ENCODE measurements around the gene SBDS.
"Not testable (repeated sequence)": the region's sequence is repeated elsewhere in the genome, so short reads cannot be mapped to it uniquely, and the experiment has no call there.

The SBDS gene

GRCh38 chr7:66996444-66997191 is 1.2 kb upstream of the SBDS start, which contains the start of gene TYW1:
Gene TYW1 (plus strand): TSS chr7:66996833. CDS start chr7:66996979, 146 bp downstream.
- DNase-seq (ENCODE audit: low read depth in 2 of 2), result peak; percentile 96 to 97

DNA sequence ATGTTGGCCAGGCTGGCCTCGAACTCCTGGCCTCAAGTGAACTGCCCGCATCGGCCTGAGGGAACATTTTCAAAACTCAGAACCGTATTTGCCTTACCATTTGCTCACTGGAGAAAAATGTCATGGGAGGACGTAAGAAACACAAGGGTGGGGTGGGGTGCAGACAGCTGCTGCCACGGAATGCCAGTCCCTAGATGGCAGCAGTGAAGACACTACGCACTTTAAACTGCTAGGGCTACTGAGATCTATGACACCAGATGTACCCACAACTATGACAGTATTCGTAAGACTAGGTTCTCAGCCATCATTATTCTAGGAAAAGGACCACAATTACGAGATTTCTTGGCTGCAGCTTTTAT is 716 bp downstream of the SBDS start:
- peak; percentile 8 to 15 for DNase-seq (ENCODE audit: low read depth in 2 of 2)

- DNase-seq (ENCODE audit: low read depth in 2 of 2), result not testable (repeated sequence)
Measured at GRCh38 chr7:66994051-66994450, 1.3 kb downstream of the SBDS start.

- not testable (repeated sequence) for DNase-seq (ENCODE audit: low read depth in 2 of 2)
Measured at GRCh38 chr7:66989552-66989951, 5.8 kb downstream of the SBDS start.

GRCh38 chr7:66980336-66980735 is 15.1 kb downstream of the SBDS start:
- DNase-seq (ENCODE audit: low read depth in 2 of 2), result not testable (repeated sequence)

GRCh38 chr7:66979013-66979412 is 16.4 kb downstream of the SBDS start:
- DNase-seq (ENCODE audit: low read depth in 2 of 2), result not testable (repeated sequence)

DNA sequence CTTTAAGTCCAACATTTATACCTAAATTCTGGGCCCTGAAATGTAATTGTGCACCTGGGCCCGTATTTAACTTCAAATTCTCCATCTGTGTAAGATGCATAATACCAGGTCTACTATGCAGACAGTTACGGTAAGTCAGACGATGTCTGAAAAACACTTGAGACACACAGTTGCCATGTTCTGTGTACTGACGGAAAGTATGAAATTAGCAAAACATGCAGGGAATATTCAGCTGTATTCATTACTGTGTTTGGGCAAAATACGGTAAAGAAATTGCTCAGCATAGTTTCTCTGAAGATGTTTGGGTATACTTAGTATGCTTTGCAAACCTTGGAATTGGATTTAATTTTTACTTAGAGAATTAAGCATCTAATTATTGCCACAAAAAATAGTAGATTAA is 17.1 kb downstream of the SBDS start:
- DNase-seq (ENCODE audit: low read depth in 2 of 2), result not testable (repeated sequence)

DNA sequence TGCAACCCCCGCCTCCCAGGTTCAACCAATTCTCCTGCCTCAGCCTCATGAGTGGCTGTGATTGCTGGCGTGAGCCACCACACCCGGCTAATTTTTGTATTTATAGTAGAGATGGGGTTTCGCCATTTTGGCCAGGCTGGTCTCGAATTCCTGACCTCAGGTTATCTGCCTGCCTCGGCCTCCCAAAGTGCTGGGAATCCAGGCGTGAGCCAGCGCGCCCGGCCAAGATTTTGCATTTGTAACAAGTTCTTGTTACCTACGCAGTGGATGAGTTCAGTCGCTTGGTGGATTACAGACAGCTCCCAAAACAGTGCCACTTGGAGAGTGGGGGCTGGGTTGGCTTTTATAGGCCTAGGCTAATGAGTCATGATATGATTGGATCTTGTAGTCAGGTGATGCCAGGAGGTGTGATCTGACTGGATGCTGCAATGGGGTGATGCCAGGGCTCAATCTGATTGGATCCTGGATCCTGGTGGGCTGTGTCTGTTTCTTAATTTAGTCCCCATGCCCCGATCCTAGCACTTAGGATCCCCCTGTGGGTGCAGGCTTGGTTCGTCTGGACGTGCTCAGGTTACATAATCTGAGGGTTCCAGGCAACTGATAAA is 20.3 kb downstream of the SBDS start:
- DNase-seq (ENCODE audit: low read depth in 2 of 2), result no peak

- no peak for DNase-seq (ENCODE audit: low read depth in 2 of 2)
Measured at GRCh38 chr7:66970310-66970709, 25.1 kb downstream of the SBDS start.

DNA sequence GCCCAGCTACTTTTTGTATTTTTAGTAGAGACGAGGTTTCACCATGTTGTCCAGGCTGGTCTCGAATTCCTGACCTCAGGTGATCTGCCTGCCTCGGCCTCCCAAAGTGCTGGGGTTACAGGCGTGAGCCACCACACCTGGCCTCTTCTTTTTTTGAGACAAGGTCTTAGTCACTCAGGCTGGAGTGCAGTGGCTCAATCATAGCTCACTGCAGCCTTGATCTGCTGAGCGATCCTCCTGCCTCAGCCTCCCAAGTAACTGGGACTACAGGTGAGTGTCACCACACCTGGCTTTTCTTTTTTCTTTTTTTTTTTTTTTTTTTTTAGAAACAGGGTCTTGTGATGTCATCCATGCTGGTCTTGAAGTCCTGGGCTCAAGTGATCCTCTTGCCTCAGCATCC is 26.4 kb downstream of the SBDS start:
- not testable (repeated sequence) for DNase-seq (ENCODE audit: low read depth in 2 of 2)

- no peak for DNase-seq (ENCODE audit: low read depth in 2 of 2)
Measured at GRCh38 chr7:66967029-66967428, 28.4 kb downstream of the SBDS start.

GRCh38 chr7:66964411-66964810 is 31.0 kb downstream of the SBDS start:
- no peak for DNase-seq (ENCODE audit: low read depth in 2 of 2)

DNA sequence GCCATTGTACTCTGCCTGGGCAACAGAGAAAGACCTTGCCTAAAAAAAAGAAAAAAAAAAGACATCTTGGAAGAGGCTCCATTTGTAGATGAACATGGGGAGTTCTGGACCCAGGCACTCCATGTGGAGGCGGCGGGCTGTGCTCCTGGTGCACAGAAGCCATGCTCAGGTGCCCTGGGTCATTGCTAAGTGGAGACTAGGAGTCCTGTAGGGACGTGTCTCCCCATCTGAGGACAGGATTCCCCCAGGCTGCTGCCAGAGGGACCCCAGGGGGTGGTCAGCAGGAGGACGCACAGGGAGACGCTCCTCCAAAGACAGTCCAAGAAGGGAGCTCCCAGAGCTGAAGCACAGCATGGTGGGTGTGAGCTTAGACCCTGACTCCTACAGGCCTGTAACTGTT is 34.3 kb downstream of the SBDS start:
- no peak for DNase-seq (ENCODE audit: low read depth in 2 of 2)

DNA sequence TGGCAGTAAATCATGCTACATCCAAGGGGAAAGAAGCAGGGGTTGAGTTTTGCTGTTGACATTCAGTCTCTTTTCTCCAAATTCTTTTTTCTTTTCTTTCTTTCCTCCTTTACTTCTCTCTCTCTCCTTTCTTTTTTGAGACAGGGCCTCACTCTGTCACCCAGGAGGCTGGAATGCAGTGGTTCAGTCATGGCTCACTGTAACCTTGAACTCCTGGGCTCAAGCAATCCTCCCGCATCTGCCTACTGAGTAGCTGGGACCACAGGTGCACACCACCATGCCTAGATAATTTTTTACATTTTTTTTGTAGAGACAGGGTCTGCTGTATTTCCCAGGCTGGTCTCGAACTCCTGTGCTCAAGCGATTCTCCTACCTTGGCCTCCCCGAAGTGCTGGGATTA is 35.2 kb downstream of the SBDS start:
- DNase-seq (ENCODE audit: low read depth in 2 of 2), result no peak

DNA sequence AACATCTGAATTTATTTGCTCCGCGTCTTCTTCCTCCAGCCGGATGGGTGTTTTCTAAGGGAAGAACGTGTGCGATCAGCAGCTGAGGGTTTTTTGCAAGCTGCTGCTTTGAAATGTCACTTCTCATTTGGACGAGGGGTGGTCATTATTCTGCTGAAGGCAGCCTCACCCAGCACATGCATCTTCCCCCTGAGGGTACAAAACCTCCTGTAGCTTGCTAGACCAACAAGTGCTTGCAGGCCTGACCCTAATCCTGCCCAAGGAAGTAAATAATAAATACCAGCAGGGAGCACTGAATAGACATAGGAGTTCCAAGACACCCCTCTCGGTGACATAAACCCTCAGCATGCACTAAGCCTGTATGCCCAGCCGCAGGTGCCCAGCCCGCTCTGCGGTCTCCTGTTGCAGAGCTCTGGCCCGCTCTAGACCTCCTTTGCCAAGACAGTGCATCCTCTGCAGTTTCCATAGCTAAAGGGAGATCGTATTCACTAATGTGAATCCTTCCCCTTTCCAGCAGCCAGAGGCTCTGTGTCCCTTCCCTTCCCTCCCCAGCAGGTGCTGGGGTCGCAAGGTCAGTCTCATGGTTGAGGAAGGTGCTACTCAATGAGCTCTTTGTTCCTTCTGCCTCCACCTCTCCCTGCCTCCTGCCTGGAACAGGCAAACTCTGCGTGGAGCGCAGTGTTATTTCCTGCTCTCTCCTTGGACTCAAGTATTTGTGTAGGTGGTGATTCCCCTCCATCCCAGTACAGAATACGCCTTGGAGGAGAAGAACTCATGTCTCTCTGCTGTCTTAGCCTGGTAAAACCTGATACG is 36.6 kb downstream of the SBDS start:
- DNase-seq (ENCODE audit: low read depth in 2 of 2), result no peak

DNA sequence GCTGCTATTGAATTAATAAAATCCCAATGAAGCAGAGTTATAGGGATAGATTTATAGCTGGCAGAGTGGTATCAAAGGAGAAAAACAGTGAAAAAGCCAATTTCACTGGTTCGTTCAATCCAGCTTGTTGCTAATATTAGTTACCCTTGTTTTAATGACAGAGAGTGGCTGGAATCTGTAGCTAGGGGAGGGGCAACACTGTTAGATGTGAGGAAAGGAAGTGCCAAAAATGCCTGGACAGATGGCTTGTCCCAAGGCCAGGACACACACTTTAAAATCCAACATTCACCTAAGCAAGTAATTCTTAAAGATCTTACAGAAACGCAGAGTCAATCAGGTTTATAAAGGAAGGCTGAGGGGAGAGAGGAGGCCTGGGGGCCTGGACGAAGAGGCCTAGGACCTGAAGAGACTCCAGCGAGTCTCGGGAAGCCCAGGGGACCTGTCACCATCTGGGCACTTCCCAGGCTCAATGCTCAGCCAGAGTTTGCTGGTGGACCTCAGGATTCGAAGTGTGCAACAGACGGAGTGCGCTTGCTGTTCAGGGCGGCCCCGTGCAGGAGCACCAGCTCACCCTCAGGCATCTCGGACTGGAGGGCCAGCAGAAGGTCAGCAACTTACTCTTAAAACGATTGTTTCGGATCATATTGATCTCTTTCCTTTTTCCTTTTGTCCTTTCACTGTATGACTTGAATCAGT is 37.6 kb downstream of the SBDS start:
- DNase-seq (ENCODE audit: low read depth in 2 of 2), result no peak

DNA sequence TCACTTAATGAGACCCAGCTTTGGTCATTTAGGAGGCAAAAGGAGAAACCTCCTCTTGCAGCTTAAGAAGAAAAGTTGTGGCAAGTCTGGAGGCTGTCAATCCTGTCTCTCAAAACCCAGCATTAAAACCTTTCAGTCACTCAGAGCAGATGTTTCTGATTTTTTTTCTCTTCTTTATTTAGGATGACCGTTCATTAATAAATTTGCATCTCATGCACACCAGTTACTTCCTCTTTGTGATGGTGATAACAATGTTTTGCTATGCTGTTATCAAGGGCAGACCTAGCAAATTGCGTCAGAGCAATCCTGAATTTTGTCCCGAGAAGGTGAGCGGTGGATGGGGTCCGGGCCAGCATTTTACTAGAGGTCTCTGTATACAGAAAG is 42.4 kb downstream of the SBDS start:
- no peak for DNase-seq (ENCODE audit: low read depth in 2 of 2)

GRCh38 chr7:66952343-66953043 is 42.9 kb downstream of the SBDS start:
- no peak for DNase-seq (ENCODE audit: low read depth in 2 of 2)

DNA sequence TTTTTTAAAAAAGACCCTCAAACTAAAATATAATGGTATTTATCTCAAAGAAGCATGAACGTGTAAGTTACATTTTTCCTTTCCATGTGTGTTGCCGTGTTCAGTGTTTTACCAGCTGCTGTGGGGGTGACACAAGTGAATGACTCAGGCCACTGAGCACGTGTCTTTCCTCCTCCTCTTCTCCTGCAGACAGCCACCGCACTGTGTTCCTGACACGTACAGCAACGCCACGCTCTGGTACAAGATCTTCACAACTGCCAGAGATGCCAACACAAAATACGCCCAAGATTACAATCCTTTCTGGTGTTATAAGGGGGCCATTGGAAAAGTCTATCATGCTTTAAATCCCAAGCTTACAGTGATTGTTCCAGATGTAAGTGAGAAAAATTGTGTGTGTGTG is 44.6 kb downstream of the SBDS start:
- no peak for DNase-seq (ENCODE audit: low read depth in 2 of 2)

- DNase-seq (ENCODE audit: low read depth in 2 of 2), result no peak
Measured at GRCh38 chr7:66950311-66950710, 45.1 kb downstream of the SBDS start.

DNA sequence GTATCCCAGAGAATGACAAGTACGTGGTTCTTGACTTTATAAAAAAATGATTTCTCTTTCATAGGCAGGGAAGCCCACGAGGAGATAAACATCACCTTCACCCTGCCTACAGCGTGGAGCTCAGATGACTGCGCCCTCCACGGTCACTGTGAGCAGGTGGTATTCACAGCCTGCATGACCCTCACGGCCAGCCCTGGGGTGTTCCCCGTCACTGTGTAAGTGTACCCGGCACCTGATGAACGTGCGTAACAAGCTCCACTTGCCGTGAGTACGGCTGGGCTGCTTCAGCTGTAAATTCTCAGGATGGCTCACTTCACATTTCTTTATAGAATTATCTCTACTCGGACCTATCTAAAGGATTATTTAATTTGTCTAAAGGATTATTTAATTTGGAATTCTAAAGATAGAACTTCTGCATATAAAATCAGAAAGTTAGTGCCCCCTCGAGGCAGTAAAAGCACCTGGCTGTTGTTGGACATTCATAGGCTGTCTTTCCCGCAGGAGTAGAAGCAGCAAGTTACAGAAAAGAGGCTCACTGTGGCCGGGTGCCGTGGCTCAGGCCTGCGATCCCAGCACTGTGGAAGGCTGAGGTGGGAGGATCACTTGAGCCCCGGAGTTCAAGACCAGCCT is 46.8 kb downstream of the SBDS start:
- DNase-seq (ENCODE audit: low read depth in 2 of 2), result no peak

Data from activated CD4-positive, alpha-beta T cell treated with anti-CD3 and anti-CD28 coated beads for 24 hours (primary cell).